ENCODE measurements around the gene MXD4. TPM values are rescaled to one million over a fixed set of nuclear protein-coding genes. Genes with fewer than 3 reads are reported as not detected.
"Not testable (repeated sequence)": the region's sequence is repeated elsewhere in the genome, so short reads cannot be mapped to it uniquely, and the experiment has no call there.

The MXD4 gene
- total RNA-seq, 1 donor from 2014 or later = 92.1 TPM

- no peak for DNase-seq
These were observed 42.6 kb downstream of the MXD4 start for GRCh38 chr4:2219233-2219760.

GRCh38 chr4:2218436-2218835 is 43.5 kb downstream of the MXD4 start:
- DNase-seq = no peak

DNA sequence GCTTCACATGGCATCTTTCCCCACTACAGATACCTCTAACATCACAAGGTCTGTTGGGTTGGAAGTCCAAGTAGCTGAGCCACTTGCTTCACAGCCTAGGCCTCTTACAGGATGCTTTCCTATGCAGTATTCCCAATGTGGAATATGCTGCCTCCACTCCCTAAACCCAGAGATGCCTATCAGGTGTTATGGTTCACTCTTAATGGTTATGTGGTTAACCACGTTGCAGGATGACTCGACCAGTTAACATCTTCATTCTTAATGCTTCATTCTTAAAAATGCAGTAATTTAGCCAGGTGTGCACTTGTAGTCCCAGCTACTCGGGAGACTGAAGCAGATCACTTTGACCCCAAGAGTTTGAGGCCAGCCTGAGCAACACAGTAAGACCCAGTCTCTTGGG is 44.2 kb downstream of the MXD4 start:
- DNase-seq = no peak

GRCh38 chr4:2212831-2213230 is 49.1 kb downstream of the MXD4 start:
- no peak for DNase-seq

GRCh38 chr4:2202789-2203188 is 59.1 kb downstream of the MXD4 start:
- not testable (repeated sequence) for DNase-seq

Other genes with a start within 250 kb of the MXD4 start
- gene NAT8L, start 202.8 kb downstream of the MXD4 start, total RNA-seq = under 0.01 TPM in 2 replicates
- gene HAUS3, start 20.0 kb downstream of the MXD4 start, total RNA-seq = 14.0 and 15.8 TPM in 2 replicates
- gene POLN, start 20.0 kb downstream of the MXD4 start, total RNA-seq = 2.7 and 5.8 TPM in 2 replicates
- 7.5 and 8.6 TPM in 2 replicates for gene ZFYVE28, start 156.5 kb upstream of the MXD4 start, total RNA-seq
- 0.17 TPM in 1 of 2 replicates, not detected in the other for gene CFAP99, start 156.8 kb upstream of the MXD4 start, total RNA-seq
- 79.5 and 85.4 TPM in 2 replicates for gene RNF4, start 207.0 kb upstream of the MXD4 start, total RNA-seq

Data from dermis blood vessel endothelial cell (primary cell).